HFF-Myc (cell line): ENCODE results near the gene NDUFA8.

Experiments used
- DNase-seq: peaks from one replicate; pipeline ENCODE4 v3.0.0-alpha.2; 2011; ENCODE audit warnings: low read depth; ENCODE audit errors: extremely low read depth
- H3K4me3 ChIP-seq: replicated peaks from 2 replicates; pipeline ENCODE4 v1.5.1; 2011; ENCODE audit warnings: low read depth, mild to moderate bottlenecking, control low read depth, low read length
- TF ChIP-seq, protein P1 (sequence below): IDR thresholded peaks from 2 replicates; pipeline ENCODE4 v1.5.1; 2012; ENCODE audit warnings: mild to moderate bottlenecking, low read depth, low read length, control low read depth; ENCODE audit errors: missing control alignments

Gene NDUFA8

GRCh38 chr9:122097679-122098315 is 61.8 kb downstream of the NDUFA8 start:
- TF ChIP-seq, protein P1, sequence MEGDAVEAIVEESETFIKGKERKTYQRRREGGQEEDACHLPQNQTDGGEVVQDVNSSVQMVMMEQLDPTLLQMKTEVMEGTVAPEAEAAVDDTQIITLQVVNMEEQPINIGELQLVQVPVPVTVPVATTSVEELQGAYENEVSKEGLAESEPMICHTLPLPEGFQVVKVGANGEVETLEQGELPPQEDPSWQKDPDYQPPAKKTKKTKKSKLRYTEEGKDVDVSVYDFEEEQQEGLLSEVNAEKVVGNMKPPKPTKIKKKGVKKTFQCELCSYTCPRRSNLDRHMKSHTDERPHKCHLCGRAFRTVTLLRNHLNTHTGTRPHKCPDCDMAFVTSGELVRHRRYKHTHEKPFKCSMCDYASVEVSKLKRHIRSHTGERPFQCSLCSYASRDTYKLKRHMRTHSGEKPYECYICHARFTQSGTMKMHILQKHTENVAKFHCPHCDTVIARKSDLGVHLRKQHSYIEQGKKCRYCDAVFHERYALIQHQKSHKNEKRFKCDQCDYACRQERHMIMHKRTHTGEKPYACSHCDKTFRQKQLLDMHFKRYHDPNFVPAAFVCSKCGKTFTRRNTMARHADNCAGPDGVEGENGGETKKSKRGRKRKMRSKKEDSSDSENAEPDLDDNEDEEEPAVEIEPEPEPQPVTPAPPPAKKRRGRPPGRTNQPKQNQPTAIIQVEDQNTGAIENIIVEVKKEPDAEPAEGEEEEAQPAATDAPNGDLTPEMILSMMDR = no peak
- no peak overlapping the region for H3K4me3 ChIP-seq
- DNase-seq = no peak

GRCh38 chr9:122096620-122097415 is 62.8 kb downstream of the NDUFA8 start:
- H3K4me3 ChIP-seq = no peak overlapping the region
- no peak for DNase-seq
- TF ChIP-seq, protein P1 = no peak

- peak; percentile 54 for DNase-seq
- H3K4me3 ChIP-seq = no peak overlapping the region
- TF ChIP-seq, protein P1 = peak; percentile 82
Observed at GRCh38 chr9:122095010-122095767, 64.4 kb downstream of the NDUFA8 start.
